ENCODE results near the gene SLC16A13. TPM values are rescaled to one million over a fixed set of nuclear protein-coding genes. Genes with fewer than 3 reads are reported as not detected.

Gene SLC16A13
- total RNA-seq, 6 experiments from 2014 or later: 1.6 to 3.4 (median 1.9) TPM

GRCh38 chr17:7041607-7042500 is 6.0 kb downstream of the SLC16A13 start:
- Mint-ChIP-seq H3K27ac (no peak overlapping the region), H3K36me3 (ENCODE audit: low read depth) (no peaks in the 10 kb centered on the region), H3K4me3 (no peak overlapping the region), H3K4me1 (ENCODE audit: low read depth) (peaks cover 10% of the 10 kb centered on the region), H3K27me3 (ENCODE audit: insufficient read depth) (peaks cover 21% of the 10 kb centered on the region), H3K9me3 (no peaks in the 10 kb centered on the region)
- DNase-seq: no peak
- TF ChIP-seq CTCF (IDR thresholded peaks at IDR 0.05): no peak

DNA sequence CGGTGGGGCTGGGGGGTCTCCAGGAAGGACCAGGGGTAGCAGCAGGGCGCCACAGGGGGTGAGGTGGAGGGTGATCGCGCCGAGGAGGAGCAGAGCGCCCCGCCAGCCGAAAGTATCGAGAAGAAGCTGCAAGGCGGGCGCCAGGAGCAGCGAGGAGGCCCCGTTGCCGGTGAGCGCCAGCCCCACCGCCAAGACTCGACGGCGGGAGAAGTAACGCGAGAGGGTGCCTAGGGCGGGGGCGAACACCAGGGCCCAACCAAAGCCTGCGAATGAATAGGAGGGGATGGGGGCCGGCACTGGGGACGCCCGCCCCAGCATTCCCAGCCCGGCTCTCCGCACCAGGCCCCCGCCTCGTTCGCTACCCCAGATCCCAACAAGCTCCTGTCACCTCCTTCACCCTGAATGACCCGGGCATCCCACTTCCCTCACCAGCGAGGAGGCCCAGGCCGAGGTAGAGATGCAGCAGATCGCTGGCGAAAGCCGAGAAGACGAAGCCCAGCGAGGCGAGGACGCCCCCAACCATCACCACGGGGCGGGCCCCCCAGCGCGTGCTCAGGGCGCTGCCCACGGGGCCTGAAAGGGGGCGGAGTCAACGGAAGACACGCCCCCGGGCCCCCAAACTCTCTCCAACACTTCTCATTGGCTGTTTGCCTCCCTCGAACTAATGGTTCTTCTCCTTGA is 6.8 kb downstream of the SLC16A13 start:
- no peaks in the 10 kb centered on the region for H3K9me3 Mint-ChIP-seq
- no peaks in the 10 kb centered on the region for H3K36me3 Mint-ChIP-seq (ENCODE audit: low read depth)
- no peak overlapping the region for H3K4me3 Mint-ChIP-seq
- no peak overlapping the region for H3K27ac Mint-ChIP-seq
- no peak for TF ChIP-seq CTCF (IDR thresholded peaks at IDR 0.05)
- H3K4me1 Mint-ChIP-seq (ENCODE audit: low read depth): peaks cover 12% of the 10 kb centered on the region
- peaks cover 21% of the 10 kb centered on the region for H3K27me3 Mint-ChIP-seq (ENCODE audit: insufficient read depth)
- no peak for DNase-seq

DNA sequence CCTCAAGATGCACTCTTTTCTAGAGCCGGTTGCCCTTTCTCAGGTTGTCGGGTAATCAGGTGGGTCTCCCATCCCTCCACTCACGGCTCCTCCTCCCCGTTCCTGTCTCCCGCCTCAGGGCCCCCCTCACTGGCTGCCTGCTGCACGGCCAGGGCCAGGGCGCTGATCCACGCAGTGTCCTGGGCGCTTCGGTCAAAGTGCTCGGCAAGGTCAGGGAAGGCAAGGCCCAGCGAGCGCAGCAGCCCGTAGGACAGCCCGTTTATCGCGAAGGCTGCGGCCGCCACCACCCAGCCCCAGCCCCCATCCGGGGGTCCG is 7.3 kb downstream of the SLC16A13 start:
- Mint-ChIP-seq H3K4me3 (no peak overlapping the region), H3K27ac (no peak overlapping the region), H3K36me3 (ENCODE audit: low read depth) (no peaks in the 10 kb centered on the region), H3K4me1 (ENCODE audit: low read depth) (peaks cover 12% of the 10 kb centered on the region), H3K27me3 (ENCODE audit: insufficient read depth) (peaks cover 21% of the 10 kb centered on the region), H3K9me3 (no peaks in the 10 kb centered on the region)
- no peak for DNase-seq
- no peak for TF ChIP-seq CTCF (IDR thresholded peaks at IDR 0.05)

- peaks cover 21% of the 10 kb centered on the region for H3K27me3 Mint-ChIP-seq (ENCODE audit: insufficient read depth)
- TF ChIP-seq CTCF (IDR thresholded peaks at IDR 0.05): no peak
- no peak within 1 kb of the TSS for H3K4me3 Mint-ChIP-seq
- H3K9me3 Mint-ChIP-seq: no peaks in the 10 kb centered on the region
- no peak within 1 kb of the TSS for H3K27ac Mint-ChIP-seq
- H3K36me3 Mint-ChIP-seq (ENCODE audit: low read depth): no peaks in the 10 kb centered on the region
- H3K4me1 Mint-ChIP-seq (ENCODE audit: low read depth): peaks cover 12% of the 10 kb centered on the region
- DNase-seq: no peak
Observed at GRCh38 chr17:7043497-7044198, 7.8 kb downstream of the SLC16A13 start, which contains the start of gene SLC16A11. Gene SLC16A11 (minus strand): TSS chr17:7044092. CDS start chr17:7043513, 579 bp downstream.

GRCh38 chr17:7045492-7046126 is 9.8 kb downstream of the SLC16A13 start:
- Mint-ChIP-seq H3K9me3 (no peaks in the 10 kb centered on the region), H3K36me3 (ENCODE audit: low read depth) (no peaks in the 10 kb centered on the region), H3K27ac (no peak overlapping the region), H3K27me3 (ENCODE audit: insufficient read depth) (peaks cover 21% of the 10 kb centered on the region), H3K4me1 (ENCODE audit: low read depth) (peaks cover 24% of the 10 kb centered on the region), H3K4me3 (no peak overlapping the region; the same call in 1 of the 2 replicates)
- peak; percentile 90 for TF ChIP-seq CTCF (IDR thresholded peaks at IDR 0.05)
- DNase-seq: peak; percentile 74
